NAMALWA (cell line): Measurements from ENCODE around the gene STAP1.
"Not testable (repeated sequence)": the region's sequence is repeated elsewhere in the genome, so short reads cannot be mapped to it uniquely, and the experiment has no call there.

Experiments used
- DNase-seq: peaks from one replicate; pipeline ENCODE4 v3.0.0-alpha.2; 2015; ENCODE audit warnings: low spot score

STAP1 gene, protein sequence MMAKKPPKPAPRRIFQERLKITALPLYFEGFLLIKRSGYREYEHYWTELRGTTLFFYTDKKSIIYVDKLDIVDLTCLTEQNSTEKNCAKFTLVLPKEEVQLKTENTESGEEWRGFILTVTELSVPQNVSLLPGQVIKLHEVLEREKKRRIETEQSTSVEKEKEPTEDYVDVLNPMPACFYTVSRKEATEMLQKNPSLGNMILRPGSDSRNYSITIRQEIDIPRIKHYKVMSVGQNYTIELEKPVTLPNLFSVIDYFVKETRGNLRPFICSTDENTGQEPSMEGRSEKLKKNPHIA

DNA sequence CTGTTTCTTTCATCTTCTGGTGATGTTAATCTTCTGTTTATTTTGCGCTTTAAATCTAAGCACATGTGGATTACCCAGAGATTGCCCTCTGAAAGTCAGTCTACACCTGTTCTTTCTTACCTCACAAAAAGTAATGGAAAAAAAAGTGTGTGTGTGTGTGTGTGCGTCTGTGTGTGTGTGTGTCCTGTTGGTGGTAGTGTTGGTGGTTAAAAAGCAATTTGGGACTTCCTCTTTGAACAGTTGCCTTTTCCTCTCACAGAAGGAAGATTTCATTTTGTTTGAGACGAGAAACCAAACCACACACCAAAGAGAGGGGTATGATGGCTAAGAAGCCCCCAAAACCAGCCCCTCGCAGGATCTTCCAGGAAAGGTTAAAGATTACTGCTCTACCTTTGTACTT, at the start of gene STAP1:
Gene STAP1, plus strand, starts transcription at position 235 of the 400 bp plus-strand sequence. Its CDS starts 83 bp downstream, at position 318.
- peak; percentile 82 for DNase-seq

DNA sequence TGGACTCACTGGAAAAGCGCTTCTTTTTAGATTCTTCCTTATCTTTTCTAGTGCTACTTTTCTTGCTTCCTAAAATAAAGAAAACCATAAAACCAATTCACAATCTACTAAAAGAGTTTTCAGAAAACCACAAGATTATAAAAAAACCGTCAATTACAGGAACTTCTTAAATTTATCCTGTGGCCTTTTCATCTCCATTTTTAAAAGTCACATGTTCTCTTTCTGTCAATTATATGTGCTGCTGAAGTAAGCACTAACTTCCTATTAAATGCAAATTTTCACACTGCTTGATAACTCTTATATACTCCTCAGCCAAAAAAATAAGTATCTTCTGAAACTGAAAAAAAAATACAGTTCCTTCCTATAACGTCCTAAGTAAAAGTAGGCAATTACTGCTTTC, 46.0 kb upstream of the STAP1 start:
- no peak for DNase-seq

DNA sequence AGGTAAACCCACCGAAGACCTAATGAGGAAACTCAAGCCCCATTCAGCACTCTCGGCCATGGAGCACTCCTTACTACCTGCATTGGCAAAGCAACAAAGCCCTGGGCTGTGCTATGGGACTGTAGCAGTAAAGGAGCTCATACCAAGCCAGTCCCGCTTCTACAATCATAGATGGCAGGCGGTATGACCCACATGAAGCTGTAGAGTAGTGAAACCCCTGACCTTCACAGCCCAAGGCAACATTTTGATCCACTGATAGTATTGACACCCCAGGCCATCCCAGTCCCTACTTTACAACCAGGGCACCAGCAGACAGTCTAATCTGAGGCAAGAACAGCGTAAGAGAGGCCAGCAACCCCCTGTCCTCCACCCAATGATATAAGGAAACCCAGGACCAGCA, 38.4 kb upstream of the STAP1 start:
- no peak for DNase-seq

DNA sequence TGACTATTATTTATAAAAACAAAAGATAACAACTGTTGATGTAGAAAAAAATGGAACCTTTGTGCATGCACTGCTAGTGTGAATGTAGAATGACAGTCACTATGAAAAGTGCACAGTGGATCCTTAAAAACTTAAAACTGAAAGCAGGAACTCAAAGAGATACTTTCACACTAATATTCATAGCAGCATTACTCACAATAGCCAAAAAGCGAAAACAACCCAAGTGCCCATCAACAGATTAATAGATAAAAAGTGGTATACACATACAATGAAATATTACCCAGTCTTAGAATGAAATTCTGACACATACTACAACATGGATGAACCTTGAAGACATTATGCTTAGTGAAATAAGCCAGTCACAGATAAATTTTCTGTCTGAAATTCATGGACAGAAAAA, 37.0 kb upstream of the STAP1 start:
- no peak for DNase-seq

DNA sequence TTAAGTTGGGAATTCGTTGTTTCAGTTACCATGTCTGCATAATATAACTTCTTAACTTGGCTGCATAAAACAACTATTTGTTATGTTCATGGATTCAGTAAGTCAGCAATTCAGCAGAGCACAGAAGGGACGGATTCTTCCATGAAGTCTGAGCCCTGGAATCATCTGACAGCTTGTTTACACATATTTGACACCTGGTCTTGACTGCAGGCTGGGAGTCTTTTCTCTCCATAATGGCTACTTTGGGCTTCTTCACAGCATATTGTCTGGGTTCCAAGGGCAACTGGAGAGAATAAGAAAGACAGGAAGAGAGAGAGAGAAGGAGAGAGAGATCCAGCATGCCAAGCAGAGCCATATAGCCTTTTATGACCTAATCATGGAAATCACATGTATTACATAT, 36.3 kb upstream of the STAP1 start:
- no peak for DNase-seq

DNA sequence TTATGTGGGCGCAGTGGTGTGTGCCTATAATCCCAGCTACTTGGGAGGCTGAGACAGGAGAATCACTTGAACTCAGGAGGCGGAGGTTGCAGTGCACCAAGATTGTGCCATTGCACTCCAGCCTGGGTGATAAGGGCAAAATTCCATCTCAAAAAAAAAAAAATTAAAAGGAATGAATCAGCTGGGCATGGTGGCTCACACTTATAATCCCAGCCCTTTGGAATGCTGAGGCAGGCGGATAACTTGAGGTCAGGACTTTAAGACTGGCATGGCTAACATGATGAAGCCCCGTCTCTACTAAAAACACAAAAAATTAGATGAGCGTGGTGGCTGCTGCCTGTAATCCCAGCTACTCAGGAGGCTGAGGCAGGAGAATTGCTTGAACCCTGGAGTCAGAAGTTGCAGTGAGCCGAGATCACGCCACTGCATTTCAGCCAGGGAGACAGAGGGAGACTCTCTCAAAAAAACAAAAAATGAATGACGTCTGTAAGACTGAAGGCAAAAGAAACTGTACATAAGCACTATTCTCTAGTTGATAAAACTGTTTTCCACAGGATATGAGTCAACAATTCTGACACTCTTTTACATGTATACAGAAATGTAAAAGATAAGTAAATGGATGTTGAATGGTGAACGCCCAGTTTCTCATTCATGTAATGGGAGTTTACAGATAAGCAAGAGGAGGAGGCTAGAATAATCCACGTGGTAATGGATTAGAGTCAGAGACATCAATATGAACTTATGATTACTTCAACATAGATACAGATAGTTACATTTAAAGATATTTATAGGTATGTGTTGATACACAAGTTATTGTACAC, 35.5 kb upstream of the STAP1 start:
- DNase-seq: no peak

DNA sequence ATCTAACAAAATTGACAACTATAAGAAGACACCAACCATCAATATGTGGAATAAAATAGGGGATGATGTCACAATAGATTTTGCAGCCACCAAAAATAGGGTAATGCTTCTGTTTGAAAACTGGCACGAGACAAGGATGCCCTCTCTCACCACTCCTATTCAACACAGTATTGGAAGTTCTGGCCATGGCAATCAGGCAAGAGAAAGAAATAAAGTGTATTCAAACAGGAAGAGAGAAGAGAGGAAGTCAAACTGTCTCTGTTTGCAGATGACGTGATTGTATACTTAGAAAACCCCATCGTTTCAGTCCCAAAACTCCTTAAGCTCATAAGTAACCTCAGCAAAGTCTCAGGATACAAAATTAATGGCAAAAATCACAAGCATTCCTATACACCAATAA, 34.4 kb upstream of the STAP1 start:
- not testable (repeated sequence) for DNase-seq

DNA sequence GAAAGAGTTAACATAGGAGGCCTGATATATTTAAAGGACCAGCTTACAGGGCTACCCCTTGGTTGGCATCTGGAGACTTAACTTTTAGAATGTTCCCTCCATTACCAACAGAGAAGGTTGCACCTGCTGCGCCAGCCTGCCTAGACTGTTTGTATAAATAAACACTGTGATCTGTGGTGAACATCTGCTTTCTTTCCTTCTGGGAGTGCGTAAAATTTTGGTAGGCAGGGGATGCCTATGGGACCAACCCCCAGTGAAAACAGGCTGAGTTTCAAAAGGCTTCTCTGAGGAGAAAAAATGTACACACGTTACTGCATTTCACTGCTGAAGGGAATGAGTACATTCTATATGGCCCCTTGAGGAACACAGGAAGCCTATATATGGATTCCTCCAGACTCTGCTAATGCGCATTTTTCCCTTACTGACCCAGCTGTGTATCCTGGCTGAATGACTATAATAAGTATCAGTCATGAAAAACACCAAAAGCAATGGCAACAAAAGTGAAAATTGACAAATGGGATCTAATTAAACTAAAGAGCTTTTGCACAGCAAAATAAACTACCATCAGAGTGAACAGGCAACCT, 27.1 kb upstream of the STAP1 start:
- no peak for DNase-seq

DNA sequence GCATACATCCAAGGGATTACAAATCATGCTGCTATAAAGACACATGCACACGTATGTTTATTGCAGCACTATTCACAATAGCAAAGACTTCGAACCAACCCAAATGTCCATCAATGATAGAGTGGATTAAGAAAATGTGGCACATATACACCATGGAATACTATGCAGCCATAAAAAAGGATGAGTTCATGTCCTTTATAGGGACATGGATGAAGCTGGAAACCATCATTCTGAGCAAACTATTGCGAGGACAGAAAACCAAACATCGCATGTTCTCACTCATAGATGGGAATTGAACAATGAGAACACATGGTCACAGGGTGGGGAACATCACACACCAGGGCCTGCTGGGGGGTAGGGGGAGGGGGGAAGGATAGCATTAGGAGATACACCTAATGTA, 26.1 kb upstream of the STAP1 start:
- not testable (repeated sequence) for DNase-seq

DNA sequence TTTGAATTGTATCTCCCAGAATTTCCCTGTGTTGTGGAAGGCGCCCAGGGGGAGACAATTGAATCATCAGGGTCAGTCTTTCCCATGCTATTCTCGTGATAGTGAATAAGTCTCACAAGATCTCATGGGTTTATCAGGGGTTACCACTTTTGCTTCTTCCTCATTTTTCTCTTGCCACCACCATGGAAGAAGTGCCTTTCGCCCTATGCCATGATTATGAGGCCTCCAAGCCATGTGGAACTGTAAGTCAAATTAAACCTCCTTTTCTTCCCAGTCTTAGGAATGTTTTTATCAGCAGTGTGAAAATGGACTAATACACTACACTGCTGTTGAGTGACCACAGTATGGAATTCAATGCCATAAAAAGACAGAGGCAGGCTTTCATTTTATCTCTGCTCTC, 25.4 kb upstream of the STAP1 start:
- DNase-seq: no peak

DNA sequence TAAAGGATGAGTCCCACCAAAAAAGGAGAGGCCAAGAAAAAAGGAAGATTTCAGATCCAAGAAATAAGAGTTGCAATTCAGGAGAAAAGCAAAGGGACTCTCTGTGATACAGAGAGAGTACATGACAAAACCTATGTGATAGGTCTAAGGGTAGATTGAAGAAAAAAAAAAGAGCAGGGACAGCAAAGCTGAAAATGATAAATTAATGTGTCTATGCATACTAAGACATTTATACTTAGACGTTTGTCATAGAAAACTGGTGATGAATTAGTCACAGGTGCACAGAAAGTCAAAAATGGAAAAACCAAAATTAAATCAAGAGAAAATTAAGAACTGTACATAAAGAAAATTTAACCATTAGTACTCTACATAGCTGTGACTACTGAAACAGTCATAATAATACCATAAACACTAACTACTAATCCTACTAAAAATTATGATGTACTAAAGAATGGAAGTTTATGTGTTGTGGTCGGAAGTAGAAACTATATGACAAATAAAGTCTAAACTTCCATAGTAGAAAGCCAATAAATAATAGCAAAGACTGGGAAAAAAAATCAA, 23.2 kb upstream of the STAP1 start:
- DNase-seq: no peak

DNA sequence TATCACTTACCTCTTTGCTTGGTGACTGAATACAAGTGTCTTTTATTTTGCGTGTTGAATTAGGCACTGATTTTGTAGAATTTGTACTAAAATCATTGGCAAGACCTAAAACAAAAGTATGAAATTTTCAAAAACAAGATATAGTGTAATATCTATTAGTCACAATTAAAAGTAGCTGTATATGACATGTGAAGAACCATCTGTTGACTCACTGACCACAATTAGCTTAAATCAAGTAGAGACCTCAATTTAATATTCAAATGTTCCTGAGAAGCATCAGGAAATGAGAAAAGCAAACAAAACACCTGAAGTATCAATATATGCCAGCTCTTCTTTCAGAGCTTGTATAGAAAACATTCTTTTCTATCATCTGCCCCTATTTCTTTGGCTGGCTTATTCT, 18.7 kb upstream of the STAP1 start:
- DNase-seq: no peak

DNA sequence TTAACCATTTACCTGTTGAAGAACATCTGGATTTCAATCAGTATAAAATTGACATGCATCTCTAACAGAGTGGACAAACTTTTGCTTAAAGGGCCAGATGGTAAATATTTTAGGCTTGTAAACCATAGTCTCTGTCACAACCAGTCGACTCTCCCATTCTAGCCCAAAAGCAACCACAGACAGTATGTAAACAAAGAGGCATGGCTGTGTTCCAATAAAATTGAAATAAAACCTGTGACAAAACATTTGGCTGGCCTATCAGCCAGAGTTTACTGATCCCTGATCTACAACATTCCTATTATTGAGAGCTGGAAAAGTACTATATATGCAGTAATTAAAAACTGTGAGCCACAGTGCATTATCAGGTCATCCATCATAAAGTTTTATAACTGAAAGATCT, 16.5 kb upstream of the STAP1 start:
- no peak for DNase-seq

DNA sequence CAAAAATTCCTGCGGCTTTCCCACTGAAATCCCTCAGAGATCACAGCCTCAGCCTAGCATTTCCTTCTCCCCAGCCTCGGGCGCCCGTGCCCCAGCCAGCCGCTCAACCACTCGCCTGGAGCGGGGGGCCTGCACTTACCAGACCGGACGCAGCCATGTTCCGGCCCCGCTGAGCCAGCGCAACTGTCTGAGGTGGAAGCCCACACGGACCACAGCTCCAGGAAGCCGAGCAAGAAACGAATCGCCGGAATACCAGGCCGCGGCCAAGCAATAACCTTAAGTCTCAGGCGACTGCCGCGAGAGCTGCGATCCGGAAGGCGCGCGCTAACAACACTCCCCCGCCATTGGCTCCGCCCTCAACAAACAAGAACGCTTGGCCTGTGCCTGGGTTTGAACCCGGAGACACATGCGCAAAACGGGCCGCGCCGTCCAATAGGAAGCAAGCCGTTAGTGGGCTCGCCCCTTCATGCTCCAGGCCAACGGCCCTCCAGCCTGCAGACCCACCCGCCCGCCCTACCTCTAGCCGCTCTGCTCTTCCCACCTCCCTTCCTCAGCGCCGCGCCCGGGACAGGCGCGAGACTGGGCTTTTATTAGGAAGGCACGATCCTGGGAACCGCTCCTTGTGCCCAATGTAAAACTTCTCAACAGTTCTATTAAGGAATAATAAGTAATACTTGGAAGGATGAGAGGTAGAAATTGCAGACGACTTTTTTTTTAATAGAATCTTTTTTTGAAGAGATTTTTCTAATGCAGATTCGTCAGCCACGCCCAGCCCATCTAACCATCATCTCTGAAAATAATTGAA, 13.1 kb upstream of the STAP1 start, which contains the start of gene CENPC:
Gene CENPC, minus strand, starts transcription at position 305 of the 805 bp plus-strand sequence. Its CDS starts 148 bp downstream, at position 157.
- peak; percentile 99 for DNase-seq

DNA sequence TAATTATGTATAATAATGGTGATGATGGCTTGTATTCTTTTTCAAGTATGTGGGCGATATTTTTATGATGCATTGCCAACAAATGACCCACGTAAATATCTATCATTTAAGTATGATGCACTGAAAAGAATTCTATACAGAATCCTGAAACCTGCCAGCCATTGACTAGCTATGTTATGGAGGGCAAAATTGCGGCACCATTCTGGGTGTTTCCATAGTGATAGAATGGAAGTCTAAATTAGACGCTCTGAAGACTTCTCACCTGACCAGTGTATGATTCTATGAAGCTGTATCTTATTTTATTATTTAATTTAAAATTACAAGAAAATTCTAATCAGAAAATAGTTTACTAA, 12.5 kb upstream of the STAP1 start:
- no peak for DNase-seq

DNA sequence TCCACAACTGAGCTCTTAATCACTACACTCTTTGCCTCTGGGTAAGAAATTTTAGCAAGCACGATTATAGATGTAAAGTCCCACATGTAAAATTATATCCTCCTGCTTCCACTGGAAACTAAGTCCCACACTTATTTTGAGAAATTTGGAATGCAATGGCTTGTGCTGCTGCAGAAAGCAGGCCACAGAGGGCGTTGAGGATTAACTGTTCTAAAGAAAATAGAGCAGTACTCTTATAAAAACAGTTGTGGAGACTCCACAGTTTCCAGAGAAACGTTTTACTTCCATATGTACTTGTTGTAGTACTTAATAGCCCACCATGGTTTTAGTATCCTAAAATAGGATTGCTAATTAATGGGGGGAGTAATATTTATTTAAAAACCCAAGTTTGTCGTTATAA, 11.6 kb upstream of the STAP1 start:
- DNase-seq: no peak

DNA sequence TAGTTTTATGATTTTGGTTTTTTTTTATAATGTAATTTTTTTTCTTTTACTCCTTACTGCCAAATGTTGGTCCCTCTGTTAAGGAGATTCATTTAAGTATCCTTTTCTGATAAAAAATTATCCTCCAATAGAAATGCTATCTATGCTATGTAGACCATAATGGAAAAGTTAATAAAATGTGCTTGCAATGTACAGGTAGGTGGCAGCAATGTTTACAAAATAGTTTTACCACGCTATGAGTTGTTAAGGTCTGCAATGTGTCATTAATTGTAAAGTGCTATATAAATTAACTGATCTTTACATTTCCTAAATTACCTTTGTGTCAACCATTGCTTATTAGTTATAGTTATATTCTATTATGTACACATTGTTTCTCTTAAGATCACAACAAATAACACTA, 9.4 kb upstream of the STAP1 start:
- peak; percentile 77 for DNase-seq

DNA sequence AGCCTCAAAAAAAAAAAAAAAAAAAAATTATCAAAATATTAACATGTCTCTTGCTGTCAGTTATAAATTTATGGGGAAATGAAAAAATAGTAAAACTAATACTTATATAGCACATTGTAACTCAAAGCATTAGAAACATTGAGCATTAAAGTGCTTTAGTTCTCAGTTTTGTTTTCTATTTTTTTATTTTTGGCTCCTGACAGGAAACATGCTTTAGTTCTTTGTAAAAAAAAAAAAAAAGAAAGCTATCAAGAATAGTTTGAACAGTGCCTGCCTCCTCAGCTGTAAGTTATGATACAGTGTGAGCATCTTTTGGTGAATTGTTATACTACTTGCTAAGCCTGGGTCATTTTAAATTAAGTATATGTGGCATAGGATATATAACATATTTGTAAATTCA, 8.1 kb upstream of the STAP1 start:
- DNase-seq: peak; percentile 37

DNA sequence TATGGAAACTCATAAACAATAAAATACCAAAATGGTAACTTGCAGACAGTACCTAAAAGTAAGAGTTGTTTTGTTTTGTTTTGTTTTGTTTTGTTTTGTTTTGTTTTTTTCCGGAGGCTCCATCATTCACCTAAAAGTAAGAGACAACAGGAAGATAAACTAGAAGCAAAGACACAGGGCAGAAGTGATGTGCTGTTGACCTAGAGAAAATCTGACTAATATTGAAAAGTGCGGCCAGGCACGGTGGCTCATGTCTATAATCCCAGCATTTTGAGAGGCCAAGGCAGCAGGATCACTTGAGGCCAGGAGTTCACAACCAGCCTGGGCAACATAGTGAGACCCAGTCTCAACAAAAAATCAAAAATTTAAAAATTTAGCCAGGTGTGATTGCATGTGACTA, 7.7 kb upstream of the STAP1 start:
- DNase-seq: no peak

DNA sequence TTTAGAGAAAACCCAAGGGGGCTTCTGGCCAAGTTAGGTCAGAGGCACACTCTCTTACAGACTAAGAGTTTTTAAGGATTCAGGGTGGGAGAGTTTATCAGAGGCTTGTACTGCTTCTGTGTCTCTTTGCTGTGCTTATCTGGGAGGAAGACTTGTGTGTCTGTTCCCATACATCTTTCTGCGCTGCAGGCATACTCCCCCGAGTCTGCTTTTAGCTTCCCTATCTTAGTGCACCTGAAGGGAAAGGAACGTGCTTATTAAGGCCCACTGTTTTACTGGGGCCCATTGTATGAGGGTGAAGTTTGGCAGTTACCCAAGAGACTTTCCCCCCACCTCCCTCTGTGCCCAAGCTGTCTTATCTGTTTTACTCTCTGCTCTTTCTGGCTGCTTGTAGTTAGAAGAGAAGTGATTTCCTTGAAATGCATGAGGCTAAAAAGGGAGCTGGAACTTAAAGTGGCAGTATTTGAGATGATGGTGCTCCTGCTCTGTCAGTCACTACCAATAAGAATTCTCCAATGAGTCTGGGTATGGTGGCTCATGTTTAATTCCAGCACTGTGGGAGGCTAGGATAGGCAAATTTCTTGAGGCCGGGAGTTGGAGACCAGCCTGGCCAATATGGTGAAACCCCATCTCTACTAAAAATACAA, 6.3 kb upstream of the STAP1 start:
- DNase-seq: not testable (repeated sequence)

DNA sequence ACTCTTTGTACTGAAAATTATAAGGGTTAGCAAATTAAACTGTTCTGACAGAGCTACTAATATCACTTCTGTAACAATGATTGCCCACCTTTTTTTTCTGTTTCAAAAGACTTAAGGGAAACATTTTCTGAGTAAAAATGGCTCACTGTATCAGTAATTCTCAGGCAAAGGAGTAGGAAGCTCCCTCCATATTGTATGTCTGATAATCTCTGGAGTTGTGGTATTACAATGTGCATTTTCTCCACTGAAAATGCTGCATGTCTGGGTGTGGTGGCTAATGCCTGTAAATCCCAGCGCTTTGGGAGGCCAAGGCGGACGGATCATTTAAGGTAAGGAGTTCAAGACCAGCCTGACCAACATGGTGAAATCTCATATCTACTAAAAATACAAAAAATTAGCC, 4.4 kb upstream of the STAP1 start:
- no peak for DNase-seq

DNA sequence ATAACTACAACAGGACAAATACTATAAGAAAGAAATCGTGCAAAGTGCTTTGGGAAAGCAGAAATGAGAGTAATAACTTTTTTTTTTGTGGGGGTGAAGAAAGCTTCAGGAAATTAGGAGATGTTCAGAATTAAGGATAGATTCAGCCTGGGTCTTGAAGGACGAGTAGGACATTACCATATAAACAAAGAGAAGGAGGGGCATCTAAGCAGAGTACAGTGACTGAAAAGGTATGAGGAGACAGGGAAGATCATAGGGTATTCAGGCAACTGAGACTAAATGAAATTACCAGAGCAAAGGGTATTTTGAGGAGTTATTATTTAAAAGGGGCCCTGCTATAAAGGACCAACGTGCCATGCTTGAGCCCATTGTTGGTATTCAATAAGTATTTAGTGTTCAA, 3.1 kb upstream of the STAP1 start:
- DNase-seq: no peak
